Measurements from ENCODE around the gene NDUFAF7.

DNA sequence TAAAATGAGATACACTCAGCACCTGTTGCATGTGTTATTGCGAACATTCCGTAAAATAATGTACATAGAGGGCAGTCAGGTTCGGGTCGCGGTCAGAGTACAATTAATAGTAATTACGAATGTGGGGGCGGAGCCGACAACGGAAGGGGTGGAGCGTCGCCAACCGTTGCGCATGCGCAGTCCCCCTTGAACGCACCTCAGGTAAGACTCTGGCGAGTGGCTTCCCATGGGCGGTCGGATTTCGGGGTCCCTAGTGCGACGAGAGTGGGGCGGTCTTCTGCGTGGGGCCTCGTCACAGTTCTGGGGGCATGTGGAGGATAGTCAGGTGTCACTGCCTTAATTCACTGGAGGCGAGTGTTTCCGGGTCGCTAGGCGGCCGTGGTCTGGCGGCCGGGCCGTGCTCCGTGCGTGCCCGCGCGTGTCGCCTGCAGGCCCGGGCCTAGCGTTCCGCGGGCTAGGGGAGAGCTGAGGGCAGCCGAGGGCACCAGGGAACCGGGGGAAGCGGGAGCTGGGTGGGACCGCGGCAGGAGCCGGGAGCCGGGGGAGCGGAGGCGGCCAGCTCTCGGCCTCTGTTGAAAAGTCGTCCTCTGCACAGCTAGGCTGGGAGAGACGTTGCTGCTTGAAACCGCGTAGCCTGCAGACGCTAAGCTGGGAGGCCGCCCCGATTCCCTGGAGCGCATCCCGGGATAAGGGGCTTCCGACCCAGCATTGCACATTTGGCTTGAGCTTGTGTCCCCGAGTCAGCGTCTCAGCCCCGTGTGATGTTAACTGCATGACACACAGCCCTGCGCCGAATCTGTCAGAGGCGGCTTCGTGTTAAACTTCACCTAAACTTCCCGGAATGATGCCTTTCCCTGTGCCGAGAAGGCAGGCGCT lies 34.9 kb upstream of the NDUFAF7 start, which contains the start of gene CEBPZOS:
- TF ChIP-seq, protein P1, sequence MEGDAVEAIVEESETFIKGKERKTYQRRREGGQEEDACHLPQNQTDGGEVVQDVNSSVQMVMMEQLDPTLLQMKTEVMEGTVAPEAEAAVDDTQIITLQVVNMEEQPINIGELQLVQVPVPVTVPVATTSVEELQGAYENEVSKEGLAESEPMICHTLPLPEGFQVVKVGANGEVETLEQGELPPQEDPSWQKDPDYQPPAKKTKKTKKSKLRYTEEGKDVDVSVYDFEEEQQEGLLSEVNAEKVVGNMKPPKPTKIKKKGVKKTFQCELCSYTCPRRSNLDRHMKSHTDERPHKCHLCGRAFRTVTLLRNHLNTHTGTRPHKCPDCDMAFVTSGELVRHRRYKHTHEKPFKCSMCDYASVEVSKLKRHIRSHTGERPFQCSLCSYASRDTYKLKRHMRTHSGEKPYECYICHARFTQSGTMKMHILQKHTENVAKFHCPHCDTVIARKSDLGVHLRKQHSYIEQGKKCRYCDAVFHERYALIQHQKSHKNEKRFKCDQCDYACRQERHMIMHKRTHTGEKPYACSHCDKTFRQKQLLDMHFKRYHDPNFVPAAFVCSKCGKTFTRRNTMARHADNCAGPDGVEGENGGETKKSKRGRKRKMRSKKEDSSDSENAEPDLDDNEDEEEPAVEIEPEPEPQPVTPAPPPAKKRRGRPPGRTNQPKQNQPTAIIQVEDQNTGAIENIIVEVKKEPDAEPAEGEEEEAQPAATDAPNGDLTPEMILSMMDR (IDR thresholded peaks at IDR 0.05): peak in 1 of 3 donors; percentile 11
- TF ChIP-seq POLR2A (IDR thresholded peaks at IDR 0.05): no peak
